Measurements from ENCODE around the gene UNC45A. TPM values are rescaled to one million over a fixed set of nuclear protein-coding genes. Genes with fewer than 3 reads are reported as not detected.
A peak's percentile ranks its signal among the peaks of the same experiment; 100 is the strongest.

UNC45A gene
- total RNA-seq, 1 experiment from 2014 or later, result 101 TPM

DNA sequence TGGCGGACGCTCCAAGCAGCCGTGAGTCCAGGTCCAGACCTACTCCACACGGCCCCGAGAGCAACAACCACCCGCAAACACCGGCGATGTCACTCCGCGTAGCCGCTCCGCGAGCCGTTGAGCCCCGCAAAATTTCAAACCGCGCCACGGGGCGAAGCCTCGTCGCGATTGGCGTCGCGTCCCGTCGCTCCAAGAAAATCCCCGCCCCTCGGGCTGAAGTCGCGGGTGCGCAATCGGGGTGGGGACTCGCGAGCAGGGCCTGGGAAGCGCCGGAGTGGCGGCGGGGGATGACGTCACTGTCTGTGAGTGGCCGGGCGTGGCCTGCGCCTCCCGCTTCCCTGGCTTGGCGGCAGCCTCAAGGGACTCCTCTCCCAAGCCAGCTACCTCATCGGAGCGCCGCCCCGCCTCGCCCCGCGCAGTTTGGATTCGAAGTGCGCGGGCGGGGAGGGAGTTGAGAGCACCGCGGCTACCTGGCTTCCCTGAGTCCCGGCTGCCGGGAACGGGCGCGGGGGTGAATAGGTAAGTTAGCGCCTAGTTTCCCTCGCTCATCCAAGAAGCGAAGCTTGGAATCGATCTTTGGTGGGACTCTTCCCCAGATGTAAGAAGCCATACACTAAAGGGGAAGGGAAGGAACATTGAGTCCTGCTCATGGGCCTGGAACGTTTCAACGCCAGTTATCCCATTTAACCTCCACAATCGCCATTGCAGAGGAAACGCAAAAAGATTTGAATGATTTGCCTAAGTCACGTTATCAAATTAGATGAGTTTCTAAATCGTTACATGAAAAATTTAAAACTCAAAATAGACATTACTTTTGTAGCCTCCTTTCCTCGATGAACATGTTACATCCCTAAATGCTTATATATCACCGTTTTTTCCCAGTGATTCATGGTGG, 59.6 kb downstream of the UNC45A start, which contains the start of gene PRC1 (continued):
- TF ChIP-seq, protein P1, sequence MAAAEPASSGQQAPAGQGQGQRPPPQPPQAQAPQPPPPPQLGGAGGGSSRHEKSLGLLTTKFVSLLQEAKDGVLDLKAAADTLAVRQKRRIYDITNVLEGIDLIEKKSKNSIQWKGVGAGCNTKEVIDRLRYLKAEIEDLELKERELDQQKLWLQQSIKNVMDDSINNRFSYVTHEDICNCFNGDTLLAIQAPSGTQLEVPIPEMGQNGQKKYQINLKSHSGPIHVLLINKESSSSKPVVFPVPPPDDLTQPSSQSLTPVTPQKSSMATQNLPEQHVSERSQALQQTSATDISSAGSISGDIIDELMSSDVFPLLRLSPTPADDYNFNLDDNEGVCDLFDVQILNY (CRISPR knock-in tag; IDR thresholded peaks at IDR 0.05), result peak; percentile 96; the same call in 1 of the 2 replicates
- TF ChIP-seq ZNF138 (CRISPR knock-in tag; conservative IDR thresholded peaks at IDR 0.05) (no peak), NR2C2 (CRISPR knock-in tag; IDR thresholded peaks at IDR 0.05) (no peak), ZNF396 (CRISPR knock-in tag; IDR thresholded peaks at IDR 0.05; ENCODE audit: borderline replicate concordance) (no peak), ERG (CRISPR knock-in tag; IDR thresholded peaks at IDR 0.05) (no peak), TCF7 (CRISPR knock-in tag; IDR thresholded peaks at IDR 0.05; ENCODE audit: low read depth) (no peak; the same call in 1 of the 2 replicates), ZNF263 (CRISPR knock-in tag; IDR thresholded peaks at IDR 0.05; ENCODE audit: low read depth) (no peak), HMGXB4 (CRISPR knock-in tag; IDR thresholded peaks at IDR 0.05) (peak; percentile 92), OVOL2 (CRISPR knock-in tag; IDR thresholded peaks at IDR 0.05; ENCODE audit: borderline replicate concordance) (no peak), GRHL2 (CRISPR knock-in tag; IDR thresholded peaks at IDR 0.05; ENCODE audit: insufficient replicate concordance, severe bottlenecking) (no peak), STAT6 (CRISPR knock-in tag; conservative IDR thresholded peaks at IDR 0.05; ENCODE audit: low read depth) (no peak), E2F4 (CRISPR knock-in tag; IDR thresholded peaks at IDR 0.05; ENCODE audit: borderline replicate concordance, low read depth) (peak; percentile 89; the same call in 1 of the 2 replicates), NR1H2 (CRISPR knock-in tag; IDR thresholded peaks at IDR 0.05) (no peak), E2F1 (CRISPR knock-in tag; IDR thresholded peaks at IDR 0.05) (0 out of 2 replicates have a peak, but pooled peaks have one; percentile 31), PREB (CRISPR knock-in tag; IDR thresholded peaks at IDR 0.05; ENCODE audit: borderline replicate concordance) (no peak), NFYB (CRISPR knock-in tag; conservative IDR thresholded peaks at IDR 0.05; ENCODE audit: low read depth) (peak; percentile 81), KAT7 (CRISPR knock-in tag; IDR thresholded peaks at IDR 0.05; ENCODE audit: borderline replicate concordance) (peak; percentile 83), ZNF423 (CRISPR knock-in tag; IDR thresholded peaks at IDR 0.05) (no peak)
- TF ChIP-seq, protein P2, sequence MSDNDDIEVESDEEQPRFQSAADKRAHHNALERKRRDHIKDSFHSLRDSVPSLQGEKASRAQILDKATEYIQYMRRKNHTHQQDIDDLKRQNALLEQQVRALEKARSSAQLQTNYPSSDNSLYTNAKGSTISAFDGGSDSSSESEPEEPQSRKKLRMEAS (CRISPR knock-in tag; IDR thresholded peaks at IDR 0.05), result peak; percentile 91
- TF ChIP-seq, protein P3, sequence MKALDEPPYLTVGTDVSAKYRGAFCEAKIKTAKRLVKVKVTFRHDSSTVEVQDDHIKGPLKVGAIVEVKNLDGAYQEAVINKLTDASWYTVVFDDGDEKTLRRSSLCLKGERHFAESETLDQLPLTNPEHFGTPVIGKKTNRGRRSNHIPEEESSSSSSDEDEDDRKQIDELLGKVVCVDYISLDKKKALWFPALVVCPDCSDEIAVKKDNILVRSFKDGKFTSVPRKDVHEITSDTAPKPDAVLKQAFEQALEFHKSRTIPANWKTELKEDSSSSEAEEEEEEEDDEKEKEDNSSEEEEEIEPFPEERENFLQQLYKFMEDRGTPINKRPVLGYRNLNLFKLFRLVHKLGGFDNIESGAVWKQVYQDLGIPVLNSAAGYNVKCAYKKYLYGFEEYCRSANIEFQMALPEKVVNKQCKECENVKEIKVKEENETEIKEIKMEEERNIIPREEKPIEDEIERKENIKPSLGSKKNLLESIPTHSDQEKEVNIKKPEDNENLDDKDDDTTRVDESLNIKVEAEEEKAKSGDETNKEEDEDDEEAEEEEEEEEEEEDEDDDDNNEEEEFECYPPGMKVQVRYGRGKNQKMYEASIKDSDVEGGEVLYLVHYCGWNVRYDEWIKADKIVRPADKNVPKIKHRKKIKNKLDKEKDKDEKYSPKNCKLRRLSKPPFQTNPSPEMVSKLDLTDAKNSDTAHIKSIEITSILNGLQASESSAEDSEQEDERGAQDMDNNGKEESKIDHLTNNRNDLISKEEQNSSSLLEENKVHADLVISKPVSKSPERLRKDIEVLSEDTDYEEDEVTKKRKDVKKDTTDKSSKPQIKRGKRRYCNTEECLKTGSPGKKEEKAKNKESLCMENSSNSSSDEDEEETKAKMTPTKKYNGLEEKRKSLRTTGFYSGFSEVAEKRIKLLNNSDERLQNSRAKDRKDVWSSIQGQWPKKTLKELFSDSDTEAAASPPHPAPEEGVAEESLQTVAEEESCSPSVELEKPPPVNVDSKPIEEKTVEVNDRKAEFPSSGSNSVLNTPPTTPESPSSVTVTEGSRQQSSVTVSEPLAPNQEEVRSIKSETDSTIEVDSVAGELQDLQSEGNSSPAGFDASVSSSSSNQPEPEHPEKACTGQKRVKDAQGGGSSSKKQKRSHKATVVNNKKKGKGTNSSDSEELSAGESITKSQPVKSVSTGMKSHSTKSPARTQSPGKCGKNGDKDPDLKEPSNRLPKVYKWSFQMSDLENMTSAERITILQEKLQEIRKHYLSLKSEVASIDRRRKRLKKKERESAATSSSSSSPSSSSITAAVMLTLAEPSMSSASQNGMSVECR (CRISPR knock-in tag; IDR thresholded peaks at IDR 0.05; ENCODE audit: borderline replicate concordance), result peak; percentile 80; the same call in 1 of the 2 replicates

Measured in WTC11 (cell line).